ENCODE data around the gene SMIM7. TPM values are rescaled to one million over a fixed set of nuclear protein-coding genes. Genes with fewer than 3 reads are reported as not detected.

Gene SMIM7
- total RNA-seq, 6 experiments from 2014 or later, result 34.7 to 76.5 (median 41.2) TPM

- intact Hi-C loops (cut with DNase I), result no loop called here
- no peak for DNase-seq
- Histone ChIP-seq H3K27ac (peak overlapping the region; percentile 36 to 52 (median 50)), H3K4me3 (no peak overlapping the region), H3K27me3 (no peaks in the 10 kb centered on the region), H3K4me1 (peaks cover 0 to 36% (median 18%) of the 10 kb centered on the region in 4 donors), H3K36me3 (no peaks in the 10 kb centered on the region), H3K9me3 (no peaks in the 10 kb centered on the region)
- 74% methylated on average over 2 of the region's 12 CpGs for WGBS (ENCODE audit: insufficient coverage, low coverage, low lambda C conversion rate, missing lambda C conversion rate)
- TF ChIP-seq POLR2A (IDR thresholded peaks at IDR 0.05), result no peak
- TF ChIP-seq, protein P1, sequence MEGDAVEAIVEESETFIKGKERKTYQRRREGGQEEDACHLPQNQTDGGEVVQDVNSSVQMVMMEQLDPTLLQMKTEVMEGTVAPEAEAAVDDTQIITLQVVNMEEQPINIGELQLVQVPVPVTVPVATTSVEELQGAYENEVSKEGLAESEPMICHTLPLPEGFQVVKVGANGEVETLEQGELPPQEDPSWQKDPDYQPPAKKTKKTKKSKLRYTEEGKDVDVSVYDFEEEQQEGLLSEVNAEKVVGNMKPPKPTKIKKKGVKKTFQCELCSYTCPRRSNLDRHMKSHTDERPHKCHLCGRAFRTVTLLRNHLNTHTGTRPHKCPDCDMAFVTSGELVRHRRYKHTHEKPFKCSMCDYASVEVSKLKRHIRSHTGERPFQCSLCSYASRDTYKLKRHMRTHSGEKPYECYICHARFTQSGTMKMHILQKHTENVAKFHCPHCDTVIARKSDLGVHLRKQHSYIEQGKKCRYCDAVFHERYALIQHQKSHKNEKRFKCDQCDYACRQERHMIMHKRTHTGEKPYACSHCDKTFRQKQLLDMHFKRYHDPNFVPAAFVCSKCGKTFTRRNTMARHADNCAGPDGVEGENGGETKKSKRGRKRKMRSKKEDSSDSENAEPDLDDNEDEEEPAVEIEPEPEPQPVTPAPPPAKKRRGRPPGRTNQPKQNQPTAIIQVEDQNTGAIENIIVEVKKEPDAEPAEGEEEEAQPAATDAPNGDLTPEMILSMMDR (IDR thresholded peaks at IDR 0.05), result no peak
- no peak for ATAC-seq
These were observed 52.1 kb downstream of the SMIM7 start for GRCh38 chr19:16607819-16608218.

DNA sequence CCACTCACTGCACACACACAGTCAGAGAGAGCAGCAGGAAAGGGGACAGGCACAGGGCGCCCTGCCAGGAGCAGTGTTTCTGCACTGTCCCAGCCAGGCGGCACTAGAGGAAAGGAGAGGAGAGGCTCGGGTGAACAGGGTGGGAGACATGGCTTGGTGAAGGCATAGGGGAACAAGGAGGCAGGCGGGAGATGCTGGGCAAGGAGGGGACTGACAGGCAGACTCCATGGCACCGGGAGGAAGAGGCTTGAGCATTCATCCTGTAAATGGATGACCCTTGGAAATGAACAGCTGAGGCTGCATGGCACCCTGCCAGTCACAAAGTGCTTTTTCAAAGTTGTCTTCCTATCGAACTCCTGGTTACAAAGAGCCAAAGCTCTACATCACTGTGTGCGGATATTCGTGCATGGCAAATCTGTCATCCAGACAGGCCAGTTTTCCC is 54.4 kb downstream of the SMIM7 start:
- no peak overlapping the region for H3K4me3 ChIP-seq
- no peaks in the 10 kb centered on the region for H3K27me3 ChIP-seq
- peak; percentile 22 to 29 (median 27) for ATAC-seq

GRCh38 chr19:16605115-16605514 is 54.8 kb downstream of the SMIM7 start:
- intact Hi-C loops (cut with DNase I), result no loop called here
- no peaks in the 10 kb centered on the region for H3K27me3 ChIP-seq
- no peaks in the 10 kb centered on the region for H3K9me3 ChIP-seq
- TF ChIP-seq POLR2A (IDR thresholded peaks at IDR 0.05), result no peak
- TF ChIP-seq, protein P1 (IDR thresholded peaks at IDR 0.05), result no peak
- H3K4me1 ChIP-seq, result peaks cover 0 to 20% (median 9%) of the 10 kb centered on the region in 4 donors
- H3K27ac ChIP-seq, result no peak overlapping the region
- WGBS (ENCODE audit: insufficient coverage, low coverage, low lambda C conversion rate, missing lambda C conversion rate), result 78% methylated on average over 3 of the region's 3 CpGs
- H3K4me3 ChIP-seq, result no peak overlapping the region
- no peaks in the 10 kb centered on the region for H3K36me3 ChIP-seq
- ATAC-seq (no peak), DNase-seq (no peak)

More for the DNA sequence above, 54.4 kb downstream of the SMIM7 start:
- intact Hi-C loops (cut with DNase I), result no loop called here
- peaks cover 0 to 20% (median 9%) of the 10 kb centered on the region in 4 donors for H3K4me1 ChIP-seq
- no peaks in the 10 kb centered on the region for H3K9me3 ChIP-seq
- 26% methylated on average over 6 of the region's 8 CpGs for WGBS (ENCODE audit: insufficient coverage, low coverage, low lambda C conversion rate, missing lambda C conversion rate)
- no peaks in the 10 kb centered on the region for H3K36me3 ChIP-seq
- TF ChIP-seq, protein P1 (IDR thresholded peaks at IDR 0.05), result no peak
- TF ChIP-seq POLR2A (IDR thresholded peaks at IDR 0.05), result no peak
- DNase-seq, result peak in 1 of 3 donors; percentile 45
- no peak overlapping the region for H3K27ac ChIP-seq

DNA sequence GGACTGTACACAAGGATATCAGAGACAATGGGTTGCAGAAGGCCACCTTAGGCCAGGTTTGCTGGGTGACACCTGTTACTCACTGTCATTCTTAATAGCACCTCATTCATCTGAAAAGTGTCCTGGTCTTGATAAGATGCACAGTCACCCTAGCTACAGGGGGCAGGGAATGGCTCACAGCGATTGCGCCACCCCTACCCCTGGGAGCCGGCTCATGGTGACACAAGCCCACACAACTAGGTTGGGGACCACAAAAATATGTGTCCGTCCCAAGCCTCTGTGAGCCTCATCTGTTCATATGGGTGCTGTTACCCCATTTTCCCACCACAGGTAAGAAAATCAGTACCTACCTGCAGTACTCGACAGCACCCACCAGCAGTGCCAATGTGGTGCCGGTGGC is 55.3 kb downstream of the SMIM7 start:
- intact Hi-C loops (cut with DNase I), result no loop called here
- peaks cover 0 to 20% (median 9%) of the 10 kb centered on the region in 4 donors for H3K4me1 ChIP-seq
- no peaks in the 10 kb centered on the region for H3K36me3 ChIP-seq
- ATAC-seq (no peak), DNase-seq (no peak)
- H3K27ac ChIP-seq, result no peak overlapping the region
- TF ChIP-seq POLR2A (IDR thresholded peaks at IDR 0.05), result no peak
- TF ChIP-seq, protein P1 (IDR thresholded peaks at IDR 0.05), result no peak
- no peak overlapping the region for H3K4me3 ChIP-seq
- no peaks in the 10 kb centered on the region for H3K27me3 ChIP-seq
- H3K9me3 ChIP-seq, result no peaks in the 10 kb centered on the region
- WGBS (ENCODE audit: insufficient coverage, low coverage, low lambda C conversion rate, missing lambda C conversion rate), result 73% methylated on average over 3 of the region's 6 CpGs

- no peaks in the 10 kb centered on the region for H3K9me3 ChIP-seq
- 29% methylated on average over 1 of the region's 3 CpGs for WGBS (ENCODE audit: insufficient coverage, low coverage, low lambda C conversion rate, missing lambda C conversion rate)
- H3K36me3 ChIP-seq, result no peaks in the 10 kb centered on the region
- peaks cover 0 to 11% (median 4%) of the 10 kb centered on the region in 4 donors for H3K4me1 ChIP-seq
- intact Hi-C loops (cut with DNase I), result no loop called here
- H3K27ac ChIP-seq, result no peak overlapping the region
- H3K27me3 ChIP-seq, result no peaks in the 10 kb centered on the region
- H3K4me3 ChIP-seq, result no peak overlapping the region
- ATAC-seq (no peak), DNase-seq (no peak)
- TF ChIP-seq POLR2A (IDR thresholded peaks at IDR 0.05), result no peak
- TF ChIP-seq, protein P1 (IDR thresholded peaks at IDR 0.05), result no peak
These were observed 56.9 kb downstream of the SMIM7 start for GRCh38 chr19:16603090-16603489.
